ENCODE results near the gene CFAP77. TPM values are rescaled to one million over a fixed set of nuclear protein-coding genes. Genes with fewer than 3 reads are reported as not detected.

CFAP77 gene
- total RNA-seq, 2 experiments from 2014 or later: not detected

DNA sequence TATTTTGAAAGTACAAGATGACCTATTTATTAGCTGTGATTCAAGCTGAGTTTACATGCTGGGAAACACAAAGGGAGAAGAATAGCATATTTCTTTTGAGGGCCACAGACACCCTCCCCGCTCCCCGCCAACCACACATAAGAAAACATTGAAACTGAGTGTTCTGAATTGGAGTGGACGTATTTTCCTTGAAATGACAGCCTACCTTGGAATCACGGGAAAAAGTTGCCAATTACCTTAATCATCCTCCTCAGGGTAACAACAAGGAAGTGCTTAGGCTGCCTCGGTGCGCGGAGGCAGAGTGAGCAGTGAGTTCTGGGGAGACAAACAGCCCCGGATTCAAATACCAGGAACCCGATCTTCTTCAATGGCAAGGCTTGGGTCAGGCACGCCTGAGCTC lies 31.4 kb downstream of the CFAP77 start:
- CTCF ChIA-PET: no interaction called here
- POLR2A ChIA-PET: no interaction called here

DNA sequence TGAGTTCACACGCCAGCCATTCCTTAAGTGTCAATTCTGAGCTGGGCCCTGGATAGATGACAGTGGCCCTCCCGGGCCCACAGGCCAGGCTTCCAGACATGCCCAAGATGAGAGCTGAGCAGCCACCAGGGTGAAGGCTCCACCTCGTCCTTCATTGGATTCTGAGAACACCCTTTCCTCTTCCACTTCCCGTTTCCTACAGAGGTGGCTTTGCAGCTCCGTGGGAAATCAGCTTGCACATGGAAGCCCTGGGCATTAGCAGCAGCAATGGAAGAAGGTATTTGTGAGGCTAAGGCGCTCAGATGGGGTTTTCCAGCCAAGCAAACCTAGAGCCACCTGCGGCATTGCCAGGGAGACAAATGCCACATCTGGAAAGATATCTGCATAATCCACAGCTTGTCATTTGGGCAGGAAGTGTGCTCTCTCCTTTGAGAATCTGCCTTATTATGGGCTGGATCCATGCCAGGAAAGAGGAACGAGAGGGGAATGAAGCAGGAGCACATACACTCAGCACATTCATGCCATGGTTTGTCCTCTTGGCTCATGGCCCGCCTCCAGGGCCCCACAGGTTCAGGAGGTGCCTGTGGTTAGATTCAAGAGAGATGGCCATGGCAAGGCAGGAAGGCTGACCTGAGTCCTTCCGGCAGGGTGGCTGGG lies 34.1 kb downstream of the CFAP77 start:
- ChIA-PET CTCF (interaction anchor here (0.6 to 1.8 kb wide), 2 partner anchors 10 to 343 kb away, joined by 3 to 4 read pairs; no protein-coding TSS in a partner anchor), POLR2A (no interaction called here)

- CTCF ChIA-PET: no interaction called here
- POLR2A ChIA-PET: no interaction called here
Measured at GRCh38 chr9:132446887-132447286, 36.9 kb downstream of the CFAP77 start.

- CTCF ChIA-PET: no interaction called here
- POLR2A ChIA-PET: no interaction called here
Measured at GRCh38 chr9:132447346-132447745, 37.3 kb downstream of the CFAP77 start.

DNA sequence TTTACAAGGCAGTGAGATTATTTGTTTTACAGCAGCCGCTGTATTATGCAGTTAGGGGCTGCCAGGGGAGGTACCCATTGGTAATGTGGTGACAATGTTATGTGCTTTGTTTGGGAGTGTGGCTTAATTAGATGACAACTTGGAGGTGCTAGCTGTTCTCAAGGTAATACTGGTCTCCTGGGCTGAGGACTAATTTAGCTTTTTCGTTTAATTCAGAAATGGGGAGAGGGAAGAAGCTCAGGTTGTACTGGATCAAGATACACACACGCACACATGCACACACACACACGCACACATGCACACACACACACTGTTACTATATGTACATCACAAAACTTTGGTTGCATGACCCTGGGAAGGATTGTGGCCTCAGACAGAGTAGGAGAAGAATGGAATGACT lies 37.9 kb downstream of the CFAP77 start:
- ChIA-PET CTCF (no interaction called here), POLR2A (no interaction called here)

GRCh38 chr9:132451276-132451675 lies 41.3 kb downstream of the CFAP77 start:
- ChIA-PET POLR2A (interaction anchor here (0.6 kb wide), 1 partner anchor 496 kb away, joined by 13 read pairs; no protein-coding TSS in a partner anchor), CTCF (no interaction called here)

DNA sequence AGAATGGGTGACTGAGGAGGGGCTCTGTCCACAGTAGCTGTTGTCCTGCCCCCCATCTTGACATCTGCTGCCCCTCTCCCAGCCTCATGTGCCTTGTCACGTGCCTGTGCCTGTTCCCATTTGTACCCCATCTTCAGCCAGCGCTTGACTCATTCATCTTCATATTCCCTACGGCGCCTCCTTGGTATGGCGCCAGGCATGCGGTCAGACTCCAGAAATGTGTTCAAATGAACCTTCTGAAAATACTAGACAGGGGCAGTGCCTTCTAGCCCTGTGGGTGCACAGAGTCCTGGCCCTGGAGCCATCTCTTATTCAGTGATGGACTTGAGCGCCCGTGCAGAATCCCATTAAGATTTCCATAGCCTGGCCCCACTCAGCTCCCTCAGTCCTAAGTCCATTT lies 46.2 kb downstream of the CFAP77 start:
- POLR2A ChIA-PET: no interaction called here
- CTCF ChIA-PET: no interaction called here

GRCh38 chr9:132457504-132458236 lies 47.7 kb downstream of the CFAP77 start:
- ChIA-PET POLR2A (no interaction called here), CTCF (interaction anchor here (0.7 kb wide), 1 partner anchor 735 kb away, joined by 3 read pairs; no protein-coding TSS in a partner anchor)

- ChIA-PET POLR2A (no interaction called here), CTCF (interaction anchor here (0.7 kb wide), 1 partner anchor 734 kb away, joined by 3 read pairs; no protein-coding TSS in a partner anchor)
Measured at GRCh38 chr9:132458432-132458831, 48.4 kb downstream of the CFAP77 start.

DNA sequence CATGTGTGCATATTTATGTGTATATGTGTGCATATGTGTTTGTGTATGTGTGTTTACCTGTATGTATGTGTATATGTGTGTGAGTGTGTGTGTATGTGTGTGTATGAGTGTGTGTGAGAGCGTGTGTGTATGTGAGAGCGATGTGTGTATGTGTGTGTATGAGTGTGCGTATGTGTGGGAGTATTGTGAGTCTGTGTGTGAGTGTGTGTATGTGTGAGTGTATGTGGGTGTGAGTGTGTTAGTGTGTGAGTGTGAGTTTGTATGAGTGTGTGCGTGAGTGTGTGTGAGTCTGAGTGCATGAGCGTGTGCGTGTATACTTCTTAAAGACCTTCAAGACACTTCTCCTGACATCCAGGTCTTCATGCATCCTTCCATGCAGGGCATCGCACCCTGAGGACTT lies 49.6 kb downstream of the CFAP77 start:
- CTCF ChIA-PET: no interaction called here
- POLR2A ChIA-PET: no interaction called here

- ChIA-PET POLR2A (no interaction called here), CTCF (no interaction called here)
Measured at GRCh38 chr9:132460240-132460639, 50.2 kb downstream of the CFAP77 start.

- POLR2A ChIA-PET: no interaction called here
Measured at GRCh38 chr9:132461281-132461896, 51.4 kb downstream of the CFAP77 start.

GRCh38 chr9:132461971-132462370 lies 52.0 kb downstream of the CFAP77 start:
- CTCF ChIA-PET: no interaction called here
- POLR2A ChIA-PET: no interaction called here

More at GRCh38 chr9:132461281-132461896, 51.4 kb downstream of the CFAP77 start:
- CTCF ChIA-PET: no interaction called here

GRCh38 chr9:132464547-132464946 lies 54.5 kb downstream of the CFAP77 start:
- CTCF ChIA-PET: no interaction called here
- POLR2A ChIA-PET: no interaction called here

DNA sequence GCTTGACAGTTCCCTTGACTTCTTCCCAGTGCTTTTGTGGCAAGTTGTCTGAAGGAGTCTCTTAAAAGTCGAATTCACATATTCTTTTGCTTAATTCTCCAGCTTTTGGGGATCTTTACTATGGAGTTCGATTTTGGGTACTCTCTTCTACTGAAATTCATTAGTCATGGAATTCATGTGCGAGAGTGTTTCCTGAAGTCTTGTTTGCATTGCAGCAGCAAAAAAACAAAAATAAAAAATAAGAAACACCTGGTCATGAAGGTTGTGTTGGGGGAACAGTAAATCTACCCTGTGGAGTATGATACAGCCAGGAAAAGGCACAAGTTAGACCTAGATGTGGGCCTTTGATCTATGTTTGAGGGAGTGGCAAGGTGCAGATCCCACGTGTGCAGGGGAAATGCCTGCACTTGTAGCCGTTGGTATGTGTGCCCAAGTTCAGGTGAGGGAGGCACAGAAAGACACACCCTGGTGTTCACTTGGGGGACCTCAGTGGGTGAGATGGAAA lies 55.2 kb downstream of the CFAP77 start:
- ChIA-PET CTCF (no interaction called here), POLR2A (no interaction called here)

DNA sequence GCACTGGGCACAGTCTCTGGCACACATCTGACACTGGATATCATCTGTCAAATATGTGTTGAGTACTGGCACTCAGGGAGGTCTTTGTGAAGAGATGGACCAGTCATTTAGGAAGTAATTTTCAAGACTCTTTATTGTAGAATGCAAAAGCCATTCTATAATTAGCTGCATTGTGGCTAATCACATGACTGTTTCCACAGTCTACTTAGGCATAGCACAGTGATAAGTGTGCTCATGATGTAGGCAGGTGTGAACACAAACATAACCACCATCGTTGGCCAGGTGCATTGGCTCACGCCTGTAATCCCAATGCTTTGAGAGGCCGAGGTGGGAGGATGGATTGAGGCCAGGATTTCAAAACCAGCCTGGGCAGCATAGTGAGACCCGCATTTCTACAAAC lies 62.2 kb downstream of the CFAP77 start:
- POLR2A ChIA-PET: no interaction called here
- CTCF ChIA-PET: no interaction called here

- POLR2A ChIA-PET: no interaction called here
- CTCF ChIA-PET: no interaction called here
Measured at GRCh38 chr9:132472599-132472998, 62.6 kb downstream of the CFAP77 start.

GRCh38 chr9:132474253-132474652 lies 64.2 kb downstream of the CFAP77 start:
- POLR2A ChIA-PET: no interaction called here
- CTCF ChIA-PET: no interaction called here

DNA sequence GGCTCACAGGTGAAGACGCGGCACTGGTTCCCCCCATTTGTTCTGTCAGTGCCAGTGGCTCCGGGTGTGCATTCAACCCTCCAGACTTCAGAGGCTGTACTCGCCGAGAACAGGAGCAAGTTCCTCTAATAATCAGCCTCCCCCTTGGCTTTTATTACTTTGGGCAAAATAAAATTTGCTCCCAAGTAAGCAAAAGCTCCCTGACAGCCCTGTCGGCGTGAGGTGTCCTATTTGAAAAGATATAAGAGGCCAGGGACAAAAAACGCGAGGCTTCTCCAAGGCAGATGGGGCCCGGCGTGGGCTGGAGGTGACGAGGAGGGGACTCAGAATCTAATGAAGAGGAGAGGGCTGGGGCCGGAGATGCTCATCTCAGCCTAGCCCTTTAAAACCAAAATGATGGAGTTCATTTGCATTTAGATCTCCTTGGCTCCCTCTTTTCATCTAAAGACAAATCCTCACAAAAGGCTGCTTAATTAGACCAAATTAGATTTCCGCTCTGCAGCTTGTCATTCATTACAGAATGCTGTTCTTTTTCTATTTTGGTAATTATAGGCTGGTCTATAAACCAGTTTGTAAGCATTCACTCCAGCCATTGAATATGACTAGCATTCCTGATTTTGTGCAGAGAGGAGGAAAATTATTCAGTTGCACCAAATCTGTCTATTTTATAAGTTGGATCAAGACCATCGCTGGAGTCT lies 68.5 kb downstream of the CFAP77 start:
- POLR2A ChIA-PET: no interaction called here

DNA sequence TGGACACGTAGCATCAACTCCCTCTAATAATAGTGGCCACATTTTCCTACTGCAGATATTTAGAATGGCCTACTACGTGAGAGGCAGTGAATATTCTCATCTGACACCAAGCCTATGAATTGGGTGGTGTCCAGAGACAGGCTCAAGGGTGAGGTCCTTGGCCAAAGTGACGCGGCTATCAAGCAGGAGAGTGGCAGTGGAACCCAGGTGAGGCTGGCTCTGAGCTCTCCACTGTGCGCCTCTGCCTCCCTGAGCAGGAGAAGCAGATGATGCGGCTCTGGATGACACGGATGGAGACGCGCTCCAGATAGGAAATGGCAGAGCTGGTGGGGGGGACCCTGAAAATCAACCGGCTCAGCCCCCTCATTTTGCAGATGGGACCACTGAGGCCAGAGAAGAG lies 69.7 kb downstream of the CFAP77 start:
- CTCF ChIA-PET: no interaction called here
- POLR2A ChIA-PET: no interaction called here

More for the DNA sequence above, 68.5 kb downstream of the CFAP77 start:
- CTCF ChIA-PET: no interaction called here
